ENCODE data around the gene HTR4. TPM values are rescaled to one million over a fixed set of nuclear protein-coding genes. Genes with fewer than 3 reads are reported as not detected.

Gene HTR4
- polyA plus RNA-seq, 1 of the 3 experiments (the other 2 are of a cell fraction) = not detected

GRCh38 chr5:148665431-148665830 is 11.1 kb upstream of the HTR4 start (continued):
- no peak for TF ChIP-seq CTCF (IDR thresholded peaks at IDR 0.05)

GRCh38 chr5:148663509-148663908 is 9.2 kb upstream of the HTR4 start:
- H3K79me2 ChIP-seq (ENCODE audit: insufficient read depth) = no peaks in the 10 kb centered on the region
- H3K4me2 ChIP-seq = no peak overlapping the region
- no peaks in the 10 kb centered on the region for H3K9me2 ChIP-seq
- no peak overlapping the region for H3K27ac ChIP-seq (ENCODE audit: low read depth in 2 of 2, low read length in 1 of 2)
- no peak overlapping the region for H3K9ac ChIP-seq
- CTCF ChIA-PET = interaction anchor here (1.0 kb wide), 1 partner anchor 24 kb away, joined by 4 read pairs; no protein-coding TSS in a partner anchor
- no peaks in the 10 kb centered on the region for H4K20me1 ChIP-seq (ENCODE audit: insufficient read depth)
- POLR2A ChIA-PET = no interaction called here
- no peaks in the 10 kb centered on the region for H3F3A ChIP-seq (replicated peaks; ENCODE audit: insufficient read depth)
- DNase-seq = no peak
- H2AFZ ChIP-seq (ENCODE audit: low read depth) = no peak overlapping the region
- no peak overlapping the region for H3K4me3 ChIP-seq (ENCODE audit: low read depth in 2 of 2, low read length in 1 of 2)
- H3K36me3 ChIP-seq (replicated peaks in 1 of 2; ENCODE audit: control insufficient read depth in 1 of 2, insufficient read depth in 2 of 2, low read length in 1 of 2) = no peaks in the 10 kb centered on the region
- no peaks in the 10 kb centered on the region; the same call in 1 of the 2 replicates for H3K27me3 ChIP-seq (ENCODE audit: insufficient read depth)
- H3K4me1 ChIP-seq (ENCODE audit: control insufficient read depth in 1 of 2, insufficient read depth in 2 of 2, low read depth in 1 of 2, low read length in 1 of 2) = peaks cover 0 to 8% of the 10 kb centered on the region in 2 experiments; a peak in 2 of 4 replicates
- WGBS (ENCODE audit: low lambda C conversion rate) = 21% methylated on average over 2 of the region's 2 CpGs
- no peak for TF ChIP-seq RXRA (IDR thresholded peaks at IDR 0.05; ENCODE audit: borderline replicate concordance, low read depth)
- TF ChIP-seq TAF1 (IDR thresholded peaks at IDR 0.05; ENCODE audit: borderline replicate concordance, low read depth, low read length) = no peak
- TF ChIP-seq USF2 (IDR thresholded peaks at IDR 0.05; ENCODE audit: borderline replicate concordance, low read depth, low read length) = no peak
- no peaks in the 10 kb centered on the region for H3K9me3 ChIP-seq

GRCh38 chr5:148660346-148660660 is 6.0 kb upstream of the HTR4 start:
- peak; percentile 45 for DNase-seq
- CTCF ChIA-PET = interaction anchor here (1.2 to 1.4 kb wide), 2 partner anchors 20 to 73 kb away, joined by 3 read pairs; no protein-coding TSS in a partner anchor

More at GRCh38 chr5:148660346-148660660, 6.0 kb upstream of the HTR4 start:
- H3K4me1 ChIP-seq (ENCODE audit: control insufficient read depth in 1 of 2, insufficient read depth in 2 of 2, low read depth in 1 of 2, low read length in 1 of 2) = peaks cover 0 to 8% of the 10 kb centered on the region in 2 experiments; a peak in 2 of 4 replicates
- no peak overlapping the region for H3K27ac ChIP-seq (ENCODE audit: low read depth in 2 of 2, low read length in 1 of 2)
- no peak overlapping the region for H2AFZ ChIP-seq (ENCODE audit: low read depth)
- H3F3A ChIP-seq (replicated peaks; ENCODE audit: insufficient read depth) = no peaks in the 10 kb centered on the region
- no peaks in the 10 kb centered on the region for H3K36me3 ChIP-seq (replicated peaks in 1 of 2; ENCODE audit: control insufficient read depth in 1 of 2, insufficient read depth in 2 of 2, low read length in 1 of 2)
- H4K20me1 ChIP-seq (ENCODE audit: insufficient read depth) = no peaks in the 10 kb centered on the region
- TF ChIP-seq IRF3 (IDR thresholded peaks at IDR 0.05; ENCODE audit: low read depth, low read length) (no peak), EP300 (IDR thresholded peaks at IDR 0.05; ENCODE audit: borderline replicate concordance in 1 of 2, low read depth in 1 of 2, low read length in 1 of 2) (peak in 1 of 2 experiments; percentile 56; a peak in 1 of 4 replicates), PBX3 (IDR thresholded peaks at IDR 0.05) (no peak), SIN3A (IDR thresholded peaks at IDR 0.05; ENCODE audit: borderline replicate concordance, low read depth, low read length) (no peak), GATA2 (CRISPR knock-in tag; IDR thresholded peaks at IDR 0.05) (peak; percentile 29; the same call in 1 of the 2 replicates), ELF1 (IDR thresholded peaks at IDR 0.05) (no peak)
- H3K9me2 ChIP-seq = no peaks in the 10 kb centered on the region
- H3K27me3 ChIP-seq (ENCODE audit: insufficient read depth) = peaks cover under 1% of the 10 kb centered on the region; the same call in 1 of the 2 replicates
- 9% methylated on average over 5 of the region's 5 CpGs for WGBS (ENCODE audit: low lambda C conversion rate)
- no peaks in the 10 kb centered on the region for H3K9me3 ChIP-seq
- POLR2A ChIA-PET = no interaction called here
- H3K9ac ChIP-seq = no peak overlapping the region
- H3K4me2 ChIP-seq = no peak overlapping the region
- no peak overlapping the region for H3K4me3 ChIP-seq (ENCODE audit: low read depth in 2 of 2, low read length in 1 of 2)
- no peaks in the 10 kb centered on the region for H3K79me2 ChIP-seq (ENCODE audit: insufficient read depth)

All from SK-N-SH (cell line).